Gastrocnemius medialis (tissue), 4 donors: ENCODE data around the gene ASB2. TPM values are rescaled to one million over a fixed set of nuclear protein-coding genes. Genes with fewer than 3 reads are reported as not detected.

ENCODE experiments used
- ATAC-seq, 2 donors: fragments of 150-250 bp; one replicate each; pipeline ENCODE4 v1.9.1; 2016
- DNase-seq, 2 donors: peaks; one replicate each; pipeline ENCODE4 v3.0.0-alpha.2; 2019
- H3K27ac ChIP-seq, 4 donors: fragments of 200-600 bp; sonication (generic); 1 replicate in 1 of 4; 2 replicates in 3 of 4; pipeline ENCODE4 v1.5.1; 2016 to 2018; ENCODE audit warnings: mild to moderate bottlenecking in 2 of 4, moderate library complexity in 1 of 4
- H3K27me3 ChIP-seq, 3 donors: fragments of 200-600 bp; sonication (generic) in 2 of 3; 1 replicate in 1 of 3; 2 replicates in 2 of 3; pipeline versions ENCODE4 v1.5.1 to v1.6.0; 2016 to 2019; ENCODE audit warnings: mild to moderate bottlenecking in 1 of 3, moderate library complexity in 1 of 3
- H3K36me3 ChIP-seq, 2 donors: fragments of 200-600 bp; sonication (generic) in 1 of 2; one replicate each; pipeline ENCODE4 v1.5.1; 2017 to 2018
- H3K4me1 ChIP-seq, 2 donors: fragments of 200-600 bp; sonication (generic) in 1 of 2; one replicate each; pipeline ENCODE4 v1.5.1; 2016 to 2017; ENCODE audit warnings: mild to moderate bottlenecking in 2 of 2
- H3K4me3 ChIP-seq, 4 donors: fragments of 200-600 bp; sonication (generic) in 3 of 4; 1 replicate in 1 of 4; 2 replicates in 3 of 4; pipeline ENCODE4 v1.5.1; 2016 to 2019; ENCODE audit warnings: mild to moderate bottlenecking in 2 of 4
- H3K9me3 ChIP-seq, 3 donors: fragments of 200-600 bp; sonication (generic) in 2 of 3; 1 replicate in 1 of 3; 2 replicates in 2 of 3; pipeline ENCODE4 v1.5.1; 2016 to 2019
- POLR2A ChIP-seq, 2 donors: fragments of 450-650 bp; IDR thresholded peaks; one replicate each; pipeline ENCODE4 v1.6.1; 2017; ENCODE audit warnings: antibody characterized with exemption in 2 of 2, mild to moderate bottlenecking in 2 of 2, moderate library complexity in 2 of 2
- in situ Hi-C, 4 donors: fragments of 200-750 bp; cut with MboI; loops; one replicate each; pipeline versions ENCODE4 v1.15.0 to v1.8.0; 2017; ENCODE audit warnings: low sequenced_read_pairs in 4 of 4
- intact Hi-C: fragments of 100-400 bp; cut with DNase I; formaldehyde crosslinking; loops from one replicate; pipeline ENCODE4 v1.15.1; 2023; ENCODE audit warnings: low total_unique reads
- total RNA-seq, 4 donors: library from RNA; depleted of rRNA; stranded (reverse); fragments of >200 nt; gene quantifications; one replicate each; pipeline versions ENCODE4 v1.1.0 to v1.2.3, GENCODE V29; 2016
- TF ChIP-seq, protein P1 (sequence below), 5 experiments: fragments of 450-650 bp in 3 of 5; fragments of 200-600 bp in 2 of 5; sonication (generic) in 2 of 5; IDR thresholded peaks in 4 of 5; conservative IDR thresholded peaks in 1 of 5; 1 replicate in 4 of 5; 2 replicates in 1 of 5; pipeline ENCODE4 v1.5.1; 2016 to 2019; ENCODE audit warnings: antibody characterized with exemption in 5 of 5, mild to moderate bottlenecking in 3 of 5, moderate library complexity in 3 of 5

The ASB2 gene
- total RNA-seq, 4 donors from 2014 or later = 335 to 819 (median 539) TPM

DNA sequence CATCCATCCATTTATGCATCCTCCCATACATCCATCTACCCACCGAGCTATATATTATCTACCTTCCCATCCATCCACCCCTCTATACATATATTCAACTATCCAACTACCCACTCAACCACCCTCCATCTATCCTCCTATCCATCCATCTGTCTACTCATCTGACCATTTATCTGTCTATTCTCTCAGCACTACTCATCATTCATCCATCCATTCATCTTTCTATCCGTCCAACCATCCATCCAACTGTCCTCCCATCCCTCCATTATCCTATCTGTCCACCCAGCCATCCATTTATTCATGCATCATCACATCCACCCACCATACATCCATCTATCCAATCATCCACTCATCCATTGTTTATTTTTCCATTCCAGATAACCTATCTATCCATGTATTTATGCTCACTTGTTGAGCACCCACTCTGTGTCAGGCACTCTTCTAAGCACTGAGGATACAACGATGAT is 11.5 kb downstream of the ASB2 start:
- DNase-seq = no peak
- TF ChIP-seq, protein P1, sequence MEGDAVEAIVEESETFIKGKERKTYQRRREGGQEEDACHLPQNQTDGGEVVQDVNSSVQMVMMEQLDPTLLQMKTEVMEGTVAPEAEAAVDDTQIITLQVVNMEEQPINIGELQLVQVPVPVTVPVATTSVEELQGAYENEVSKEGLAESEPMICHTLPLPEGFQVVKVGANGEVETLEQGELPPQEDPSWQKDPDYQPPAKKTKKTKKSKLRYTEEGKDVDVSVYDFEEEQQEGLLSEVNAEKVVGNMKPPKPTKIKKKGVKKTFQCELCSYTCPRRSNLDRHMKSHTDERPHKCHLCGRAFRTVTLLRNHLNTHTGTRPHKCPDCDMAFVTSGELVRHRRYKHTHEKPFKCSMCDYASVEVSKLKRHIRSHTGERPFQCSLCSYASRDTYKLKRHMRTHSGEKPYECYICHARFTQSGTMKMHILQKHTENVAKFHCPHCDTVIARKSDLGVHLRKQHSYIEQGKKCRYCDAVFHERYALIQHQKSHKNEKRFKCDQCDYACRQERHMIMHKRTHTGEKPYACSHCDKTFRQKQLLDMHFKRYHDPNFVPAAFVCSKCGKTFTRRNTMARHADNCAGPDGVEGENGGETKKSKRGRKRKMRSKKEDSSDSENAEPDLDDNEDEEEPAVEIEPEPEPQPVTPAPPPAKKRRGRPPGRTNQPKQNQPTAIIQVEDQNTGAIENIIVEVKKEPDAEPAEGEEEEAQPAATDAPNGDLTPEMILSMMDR (IDR thresholded peaks at IDR 0.05 in 4 of 5, conservative IDR thresholded peaks at IDR 0.05 in 1 of 5) = no peak
- TF ChIP-seq POLR2A (IDR thresholded peaks at IDR 0.05) = no peak
- H3K4me1 ChIP-seq = peaks cover 96 to 99% of the 10 kb centered on the region in 2 donors
- no peaks in the 10 kb centered on the region for H3K9me3 ChIP-seq
- no peaks in the 10 kb centered on the region for H3K27me3 ChIP-seq
- peaks cover 0 to 6% of the 10 kb centered on the region in 2 donors for H3K36me3 ChIP-seq
- peak overlapping the region; percentile 97 to 100 (median 98) for H3K27ac ChIP-seq
- intact Hi-C loops = no loop called here
- no peak for ATAC-seq
- in situ Hi-C loops = no loop called here
- peak overlapping the region in 1 of 4 donors; percentile 15 for H3K4me3 ChIP-seq

DNA sequence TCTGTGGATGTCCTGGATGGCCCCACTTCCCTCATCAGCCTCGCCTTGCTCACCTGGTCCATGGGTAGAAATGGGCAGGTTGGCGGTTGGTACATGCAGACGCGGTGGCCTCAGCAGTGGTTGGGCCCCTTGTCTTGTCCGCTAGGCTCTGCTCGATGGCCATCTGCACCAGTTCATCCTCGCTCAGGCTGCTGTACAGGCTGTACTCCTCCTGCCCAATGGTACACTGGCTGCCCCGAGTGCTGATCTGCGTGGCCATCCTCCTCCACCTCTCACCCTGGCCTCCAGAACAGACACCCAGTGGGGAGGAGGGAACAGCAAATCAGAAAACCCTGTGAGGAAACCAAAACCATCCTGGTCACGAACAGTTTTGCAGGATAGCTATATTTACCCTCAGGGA is 12.1 kb downstream of the ASB2 start:
- no peak overlapping the region for H3K4me3 ChIP-seq
- ATAC-seq (peak in 1 of 2 donors; percentile 10), DNase-seq (peak in 1 of 2 donors; percentile 48)
- H3K27me3 ChIP-seq = no peaks in the 10 kb centered on the region
- peaks cover 94 to 97% of the 10 kb centered on the region in 2 donors for H3K4me1 ChIP-seq
- no peaks in the 10 kb centered on the region for H3K9me3 ChIP-seq
- intact Hi-C loops (no loop called here), in situ Hi-C loops (no loop called here)
- peak overlapping the region; percentile 97 to 100 (median 98) for H3K27ac ChIP-seq
- H3K36me3 ChIP-seq = peaks cover 0 to 6% of the 10 kb centered on the region in 2 donors
- peak in 1 of 2 donors; percentile 44 for TF ChIP-seq POLR2A (IDR thresholded peaks at IDR 0.05)
- TF ChIP-seq, protein P1 (IDR thresholded peaks at IDR 0.05 in 4 of 5, conservative IDR thresholded peaks at IDR 0.05 in 1 of 5) = no peak

DNA sequence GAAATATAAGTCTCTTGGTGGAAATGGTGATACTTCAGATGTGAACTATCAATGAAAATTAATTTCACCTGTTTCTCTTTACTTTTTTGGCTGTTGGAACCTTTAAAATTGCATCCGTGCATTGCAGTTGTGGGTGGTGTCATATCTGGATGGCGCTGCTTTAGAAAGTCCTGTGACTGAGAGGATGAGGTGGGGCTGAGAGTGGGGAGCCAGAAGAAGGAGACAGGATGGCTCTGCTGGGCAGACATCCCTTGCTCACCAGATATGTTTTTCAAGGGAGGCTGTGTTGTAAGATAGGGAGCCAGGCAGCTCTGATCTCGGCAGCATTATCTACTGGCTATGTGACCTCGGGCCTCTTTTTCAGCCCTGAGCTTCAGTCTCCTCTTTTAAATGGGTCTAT is 12.7 kb downstream of the ASB2 start:
- in situ Hi-C loops = no loop called here
- peaks cover 0 to 6% of the 10 kb centered on the region in 2 donors for H3K36me3 ChIP-seq
- no peaks in the 10 kb centered on the region for H3K9me3 ChIP-seq
- H3K4me3 ChIP-seq = peak overlapping the region in 1 of 4 donors; percentile 22
- DNase-seq (peak in 1 of 2 donors; percentile 68), ATAC-seq (peak; percentile 4 to 11)
- H3K27ac ChIP-seq = peak overlapping the region; percentile 97 to 100 (median 98)
- TF ChIP-seq, protein P1 (IDR thresholded peaks at IDR 0.05 in 4 of 5, conservative IDR thresholded peaks at IDR 0.05 in 1 of 5) = no peak
- no peak for TF ChIP-seq POLR2A (IDR thresholded peaks at IDR 0.05)
- H3K4me1 ChIP-seq = peaks cover 94 to 97% of the 10 kb centered on the region in 2 donors
- intact Hi-C loops = no loop called here
- no peaks in the 10 kb centered on the region for H3K27me3 ChIP-seq

DNA sequence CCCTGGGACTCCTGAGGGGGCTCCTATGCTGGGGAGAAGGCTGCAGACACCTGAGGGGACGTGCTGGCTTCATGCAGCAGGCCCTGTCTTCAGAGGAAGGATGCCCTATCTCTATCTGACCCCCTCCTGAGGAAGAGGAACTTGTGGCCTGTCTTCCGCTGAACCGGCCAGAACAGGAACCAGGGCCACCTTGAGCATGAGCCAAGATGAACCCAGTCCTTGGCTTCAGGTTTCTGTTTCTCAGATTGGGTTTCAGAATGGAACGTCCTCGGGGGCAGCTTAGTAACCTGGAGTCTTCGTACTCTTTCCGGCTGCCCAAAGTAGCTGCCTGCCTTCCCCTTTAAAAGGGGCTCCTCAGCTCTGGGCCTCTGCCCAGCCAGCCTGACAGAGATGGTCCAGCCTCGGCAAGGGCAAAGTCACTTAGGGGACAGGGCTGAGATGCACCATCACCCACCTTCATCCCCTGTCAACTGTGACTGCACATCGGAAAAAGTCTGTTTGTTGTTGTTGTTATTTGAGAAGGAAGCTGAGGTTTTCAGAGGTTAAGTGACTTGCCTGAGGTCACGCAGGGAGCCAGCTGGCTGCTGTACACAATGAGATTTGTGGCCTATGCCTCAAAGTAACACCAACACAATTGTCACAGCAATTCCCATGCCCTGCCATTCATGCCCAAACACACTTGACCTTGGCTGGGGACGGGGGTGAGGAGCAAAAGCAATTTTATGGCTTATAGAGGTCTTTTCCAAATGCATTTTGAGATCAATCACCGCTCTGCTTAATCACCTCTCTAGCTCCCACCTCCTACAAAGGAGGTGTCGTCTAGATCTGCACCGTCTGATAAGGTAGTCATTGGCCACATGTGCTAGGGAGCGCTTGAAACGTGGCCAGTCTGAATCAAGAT is 13.4 kb downstream of the ASB2 start:
- intact Hi-C loops (no loop called here), in situ Hi-C loops (no loop called here)
- DNase-seq (peak; percentile 85 to 86), ATAC-seq (peak; percentile 45 to 64)
- TF ChIP-seq, protein P1 (IDR thresholded peaks at IDR 0.05 in 4 of 5, conservative IDR thresholded peaks at IDR 0.05 in 1 of 5) = no peak
- peak in 1 of 2 donors; percentile 58 for TF ChIP-seq POLR2A (IDR thresholded peaks at IDR 0.05)
- peak overlapping the region in 3 of 4 donors; percentile 4 to 22 (median 8) for H3K4me3 ChIP-seq
- H3K27me3 ChIP-seq = no peaks in the 10 kb centered on the region
- peaks cover 0 to 6% of the 10 kb centered on the region in 2 donors for H3K36me3 ChIP-seq
- no peaks in the 10 kb centered on the region for H3K9me3 ChIP-seq
- H3K27ac ChIP-seq = peak overlapping the region; percentile 97 to 100 (median 98)
- peaks cover 94 to 97% of the 10 kb centered on the region in 2 donors for H3K4me1 ChIP-seq
